ENCODE results near the gene ZNF410.
A peak's percentile ranks its signal among the peaks of the same experiment; 100 is the strongest.
"Not testable (repeated sequence)": the region's sequence is repeated elsewhere in the genome, so short reads cannot be mapped to it uniquely, and the experiment has no call there.

The ZNF410 gene

DNA sequence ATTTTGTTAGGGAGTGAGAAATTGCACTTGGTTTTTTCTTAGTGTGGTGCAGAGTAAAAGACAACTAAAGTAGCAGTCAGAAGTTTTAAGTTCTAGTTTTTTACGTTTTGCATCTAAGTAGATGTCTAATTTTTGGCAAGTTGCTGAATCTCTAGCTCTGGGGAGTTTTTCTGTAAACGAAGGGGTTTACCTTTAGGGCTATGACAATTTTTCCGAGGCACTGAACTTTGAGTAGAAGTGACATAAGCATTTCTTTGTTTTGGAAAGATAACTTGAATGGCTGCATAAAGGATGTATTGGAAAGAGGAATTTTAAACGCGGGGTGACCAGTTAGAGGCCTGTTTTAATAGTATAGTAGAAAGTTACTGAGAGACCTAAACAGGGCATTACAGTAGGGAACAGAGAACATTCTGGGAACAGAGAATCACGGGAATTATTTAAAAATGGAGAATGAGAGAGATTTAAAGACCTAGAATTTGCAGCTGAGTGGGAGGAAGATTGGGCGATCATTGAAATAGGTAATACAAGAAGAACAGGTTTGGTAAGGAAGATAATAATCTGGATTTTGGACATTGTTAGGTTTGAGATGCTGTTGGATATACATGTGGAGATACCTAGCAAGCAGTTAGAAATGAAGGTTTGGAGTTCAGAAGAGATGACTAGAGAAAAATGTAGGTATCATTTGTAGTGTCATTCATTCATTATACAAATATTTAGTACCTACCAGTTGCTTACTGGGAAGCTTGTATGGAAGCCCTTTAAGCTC is 1.2 kb downstream of the ZNF410 start:
- no peak for DNase-seq (ENCODE audit: low spot score)

DNA sequence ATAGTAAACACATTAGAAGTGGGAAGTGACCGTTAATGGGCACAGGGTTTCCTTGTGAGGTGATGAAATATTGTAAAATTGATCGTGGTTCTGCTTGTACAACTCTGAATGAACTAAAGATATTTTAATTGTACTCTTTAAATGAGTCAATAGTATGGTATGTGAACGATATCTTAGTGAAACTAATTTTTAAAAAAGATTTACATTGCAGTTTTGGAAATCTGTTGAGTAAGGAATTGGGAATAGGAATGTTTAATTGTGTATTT is 1.7 kb downstream of the ZNF410 start:
- no peak for DNase-seq (ENCODE audit: low spot score)

DNA sequence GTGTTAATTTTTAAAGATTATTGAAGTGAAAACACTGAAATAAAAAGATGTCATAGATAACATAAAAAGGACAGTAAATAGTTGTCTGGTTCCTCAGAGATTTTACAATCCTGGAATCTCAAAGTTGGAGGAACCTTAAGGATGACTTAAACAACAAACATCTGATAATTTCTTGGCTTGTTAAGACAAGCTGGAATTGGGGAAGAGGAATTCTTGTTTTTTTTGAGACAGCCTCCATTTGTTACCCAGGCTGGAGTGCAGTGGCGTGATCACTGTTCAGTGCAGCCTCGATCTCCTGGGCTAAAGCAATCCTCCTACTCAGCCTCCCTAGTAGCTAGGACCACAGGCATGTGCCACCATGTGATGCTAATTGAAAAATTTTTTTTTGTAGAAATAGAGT is 2.3 kb downstream of the ZNF410 start:
- DNase-seq (ENCODE audit: low spot score), result peak; percentile 10

DNA sequence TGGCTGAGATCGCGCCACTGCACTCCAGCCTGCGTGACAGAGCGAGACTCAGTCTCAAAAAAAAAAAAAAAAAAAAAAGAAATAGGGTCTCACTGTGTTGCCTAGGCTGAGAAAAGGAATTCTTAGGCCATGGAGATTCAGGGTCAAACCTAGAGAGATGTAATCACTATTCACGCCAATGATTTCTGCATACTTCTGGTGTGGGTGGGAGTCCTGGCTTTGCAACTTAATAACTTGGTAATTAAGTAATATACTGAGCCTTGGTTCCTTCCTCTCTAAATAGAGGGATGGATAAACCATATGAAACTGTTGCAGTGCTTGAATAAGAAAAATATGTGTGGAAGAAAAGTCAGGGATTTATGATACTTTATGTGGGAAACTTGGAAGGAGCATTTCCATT is 2.7 kb downstream of the ZNF410 start:
- DNase-seq (ENCODE audit: low spot score), result no peak

DNA sequence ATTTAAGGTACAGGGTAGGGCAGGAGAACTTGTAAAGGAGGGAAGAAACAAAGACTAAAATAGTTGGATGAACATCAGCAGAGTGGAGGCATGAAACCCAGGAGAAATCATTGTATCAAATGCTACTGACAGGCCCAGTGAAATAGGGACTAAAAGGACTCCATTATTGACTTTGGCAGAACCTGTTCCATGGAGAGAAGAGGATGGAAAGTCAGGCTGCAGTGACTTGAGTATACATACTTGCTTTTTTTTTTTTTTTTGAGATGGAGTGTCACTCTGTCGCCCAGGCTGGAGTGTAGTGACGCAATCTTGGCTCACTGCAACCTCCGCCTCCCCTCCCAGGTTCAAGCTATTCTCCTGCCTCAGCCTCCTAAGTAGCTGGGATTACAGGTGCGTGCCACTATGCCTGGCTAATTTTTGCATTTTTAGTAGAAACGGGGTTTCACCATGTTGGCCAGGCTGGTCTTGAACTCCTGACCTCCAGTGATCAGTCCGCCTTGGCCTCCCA is 7.6 kb downstream of the ZNF410 start:
- DNase-seq (ENCODE audit: low spot score), result not testable (repeated sequence)

DNA sequence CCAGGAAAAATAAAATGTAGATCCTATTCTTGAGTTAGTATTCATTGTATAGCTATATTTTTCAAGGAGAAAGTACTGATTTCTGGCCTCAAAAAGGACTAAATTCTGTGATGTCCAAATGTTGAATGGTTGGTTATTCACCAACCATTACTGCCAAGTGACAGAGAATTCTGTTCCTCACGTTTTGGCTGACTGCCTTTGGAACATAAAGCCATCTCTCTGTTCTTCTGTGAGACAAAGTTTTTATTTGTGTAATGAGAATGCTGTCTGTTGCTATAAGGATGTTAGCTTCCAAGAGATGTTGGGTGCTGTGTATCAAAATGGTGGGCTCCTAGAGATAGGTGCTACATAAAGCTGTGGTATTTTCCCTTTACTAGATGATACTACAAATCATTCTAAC is 9.3 kb downstream of the ZNF410 start:
- no peak for DNase-seq (ENCODE audit: low spot score)

DNA sequence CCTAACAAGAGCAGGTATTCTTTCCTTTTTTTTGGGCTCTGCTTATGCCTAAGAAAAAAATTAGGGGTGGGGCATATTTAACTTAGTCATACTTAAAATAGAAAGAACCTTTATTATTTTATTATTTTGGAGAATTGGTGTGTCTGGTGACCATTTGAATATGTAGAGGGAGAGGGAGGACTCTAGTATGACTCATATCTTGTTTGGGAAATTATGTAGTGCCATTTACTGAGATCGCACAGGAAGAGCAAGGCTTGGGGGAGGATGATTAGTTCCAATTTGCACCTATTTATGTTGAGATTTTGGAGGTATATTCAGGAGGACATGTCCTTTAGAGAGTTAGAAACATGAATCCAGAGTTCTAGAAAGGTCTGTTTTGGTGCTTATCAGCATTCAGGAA is 9.9 kb downstream of the ZNF410 start:
- no peak for DNase-seq (ENCODE audit: low spot score)

DNA sequence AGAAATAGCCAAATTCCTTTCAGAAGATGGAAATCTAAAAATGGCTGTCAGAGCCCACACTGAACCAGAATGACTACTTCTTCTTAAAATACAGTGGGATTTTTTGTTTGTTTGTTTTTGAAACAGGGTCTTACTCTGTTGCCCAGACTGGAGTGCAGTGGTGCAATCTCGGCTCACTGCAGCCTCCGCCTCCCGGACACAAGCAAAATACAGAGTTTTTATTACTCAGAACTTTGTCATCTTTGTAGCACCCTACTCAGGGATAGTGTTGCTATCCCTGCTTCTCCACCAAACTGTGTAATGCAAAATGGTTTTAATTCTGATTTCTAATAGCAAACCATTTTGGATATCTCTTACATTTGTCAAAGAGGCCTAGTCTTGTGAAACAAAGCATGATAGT is 16.4 kb downstream of the ZNF410 start:
- no peak for DNase-seq (ENCODE audit: low spot score)

DNA sequence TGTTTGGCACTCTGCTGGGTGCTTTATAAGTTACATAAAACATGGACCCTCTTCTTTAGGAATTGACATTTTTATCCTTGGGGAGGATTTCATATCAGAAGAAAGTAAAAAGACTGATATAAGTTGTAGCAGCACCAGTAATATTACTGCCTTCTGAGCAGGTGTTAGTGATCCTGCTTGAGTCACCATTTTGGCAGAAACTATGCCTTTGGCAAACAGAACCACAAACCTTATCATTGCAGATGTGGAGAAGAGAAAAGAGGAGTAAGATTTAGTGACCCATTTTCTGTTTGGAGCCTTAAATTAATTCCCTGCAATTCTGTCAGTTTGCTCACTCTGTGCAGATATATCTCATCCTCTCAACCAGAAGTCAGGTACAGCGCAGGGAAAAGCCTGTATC is 23.0 kb downstream of the ZNF410 start:
- DNase-seq (ENCODE audit: low spot score), result no peak

DNA sequence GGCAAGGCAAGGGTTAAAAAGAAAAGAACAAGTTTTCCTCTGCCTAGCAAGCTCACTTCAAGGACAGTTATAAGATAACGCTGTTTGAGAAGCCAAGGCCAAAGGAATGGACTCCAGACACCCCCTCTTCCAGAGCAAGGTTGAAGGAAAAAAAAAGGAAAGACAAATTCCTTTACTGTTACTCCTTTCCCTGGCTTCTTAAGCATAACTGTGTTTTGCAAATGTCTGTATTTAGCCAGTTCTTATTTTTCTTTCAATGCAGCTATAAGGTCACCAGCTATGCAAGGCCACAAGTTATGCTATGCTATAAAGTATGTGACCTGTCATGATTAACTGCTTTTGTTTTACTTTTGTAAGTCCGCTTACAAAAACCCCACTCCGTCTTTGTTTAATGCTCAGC is 26.6 kb downstream of the ZNF410 start:
- DNase-seq (ENCODE audit: low spot score), result no peak

DNA sequence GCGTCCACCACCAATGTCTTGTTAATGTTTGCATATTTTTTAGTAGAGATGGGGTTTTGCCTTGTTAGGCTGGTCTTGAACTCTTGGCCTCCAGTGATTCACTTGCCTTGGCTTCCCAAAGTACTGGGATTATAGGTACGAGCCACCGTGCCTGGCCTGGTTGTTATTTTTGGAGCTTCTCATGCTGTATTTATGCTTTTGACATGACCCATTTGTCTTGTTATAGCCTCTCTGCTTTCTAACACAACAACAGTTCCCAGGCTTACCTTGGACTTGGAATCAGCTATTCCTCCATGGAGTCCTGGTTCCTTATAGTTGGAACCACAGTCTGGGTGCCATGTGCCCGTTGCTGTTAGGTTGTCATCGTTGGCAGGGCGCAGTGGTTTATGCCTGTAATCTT is 29.7 kb downstream of the ZNF410 start:
- no peak for DNase-seq (ENCODE audit: low spot score)

DNA sequence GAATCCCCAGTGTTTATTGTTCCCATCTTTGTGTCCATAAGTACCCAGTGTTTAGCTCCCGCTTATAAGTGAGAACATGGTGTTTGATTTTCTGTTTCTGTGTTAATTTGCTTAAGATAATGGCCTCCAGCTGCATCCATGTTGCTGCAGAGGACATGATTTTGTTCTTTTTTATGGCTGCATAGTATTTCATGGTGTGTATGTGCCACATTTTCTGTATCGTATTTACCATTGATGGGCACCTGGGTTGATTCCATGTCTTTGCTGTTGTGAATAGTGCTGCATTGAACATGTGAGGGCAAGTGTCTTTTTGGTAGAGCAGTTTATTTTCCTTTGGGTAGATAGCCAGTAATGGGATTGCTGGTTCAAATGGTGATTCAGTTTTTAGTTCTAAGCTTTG is 32.8 kb downstream of the ZNF410 start:
- not testable (repeated sequence) for DNase-seq (ENCODE audit: low spot score)

DNA sequence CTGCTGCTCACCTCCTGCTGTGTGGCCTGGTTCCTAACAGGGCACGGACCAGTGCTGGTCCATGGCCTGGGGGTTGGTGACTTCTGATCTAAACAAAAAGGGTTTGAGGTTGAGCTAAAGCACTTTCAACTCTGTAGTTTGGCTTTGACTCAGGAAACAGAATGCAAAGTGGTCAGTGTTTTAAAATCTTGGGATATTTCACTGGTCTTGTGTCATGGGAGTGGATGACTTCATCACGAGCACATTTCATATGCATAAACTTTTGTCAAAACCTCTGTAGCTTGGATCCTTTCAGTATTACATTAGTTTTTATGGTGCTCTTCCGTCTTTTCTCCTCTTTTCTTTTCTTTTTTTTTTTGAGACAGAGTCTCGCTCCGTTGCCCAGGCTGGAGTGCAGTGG is 37.7 kb downstream of the ZNF410 start:
- no peak for DNase-seq (ENCODE audit: low spot score)

DNA sequence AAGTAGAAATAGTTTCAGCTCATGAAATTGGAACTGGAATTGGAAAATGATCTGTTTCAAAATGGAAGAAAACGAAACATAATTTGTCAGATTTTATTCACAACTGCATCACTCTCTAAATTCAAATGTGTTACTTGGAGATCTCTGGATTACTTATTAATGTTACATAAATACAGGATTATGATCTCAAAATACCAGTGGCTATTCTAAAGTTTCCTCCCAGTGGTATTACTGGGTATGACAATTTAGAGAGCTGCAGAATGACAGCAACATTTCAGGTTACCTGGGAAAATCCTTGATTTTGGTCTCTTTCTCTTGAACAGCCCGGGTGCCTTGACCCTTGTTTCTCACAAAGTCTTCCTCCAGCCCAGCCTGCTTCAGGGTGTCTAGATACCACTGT is 49.0 kb downstream of the ZNF410 start:
- DNase-seq (ENCODE audit: low spot score), result peak; percentile 35

DNA sequence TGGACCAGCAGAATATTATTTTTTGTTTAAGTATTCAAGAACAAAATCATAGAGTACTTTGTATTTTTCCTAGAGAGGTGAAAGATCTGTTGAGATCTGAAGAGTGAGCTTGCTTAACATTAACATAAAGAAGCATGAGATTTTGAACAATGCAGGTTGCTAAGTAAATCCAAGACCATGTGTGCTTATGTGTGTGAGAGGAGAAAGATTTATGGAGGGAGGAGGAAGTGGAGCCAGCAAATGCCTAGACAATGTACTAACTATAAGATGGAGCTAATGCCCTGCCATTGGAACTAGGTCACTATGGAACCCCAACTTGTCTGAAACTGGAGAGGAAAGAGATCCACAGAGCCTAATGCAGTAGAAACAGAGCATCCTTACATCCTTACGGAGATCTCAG is 49.9 kb downstream of the ZNF410 start:
- no peak for DNase-seq (ENCODE audit: low spot score)

DNA sequence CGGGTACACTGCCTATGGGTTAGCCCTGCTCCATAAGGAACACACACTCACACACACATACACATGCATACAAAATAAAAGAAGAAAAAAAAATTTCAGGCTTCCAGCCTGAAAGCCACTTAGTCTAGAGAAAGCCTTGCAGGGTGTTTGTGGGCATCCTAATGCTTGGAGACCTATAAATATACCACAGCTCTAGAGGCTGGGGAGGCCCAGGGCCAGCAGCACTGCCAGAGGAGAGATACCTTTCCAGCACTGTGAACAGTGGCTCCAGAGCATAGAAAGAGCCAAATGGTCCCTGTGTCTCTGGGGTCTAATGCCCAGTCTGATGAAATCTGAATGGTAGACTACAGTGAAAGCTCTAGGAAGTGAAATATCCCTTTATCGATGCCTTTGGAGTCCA is 50.4 kb downstream of the ZNF410 start:
- no peak for DNase-seq (ENCODE audit: low spot score)

DNA sequence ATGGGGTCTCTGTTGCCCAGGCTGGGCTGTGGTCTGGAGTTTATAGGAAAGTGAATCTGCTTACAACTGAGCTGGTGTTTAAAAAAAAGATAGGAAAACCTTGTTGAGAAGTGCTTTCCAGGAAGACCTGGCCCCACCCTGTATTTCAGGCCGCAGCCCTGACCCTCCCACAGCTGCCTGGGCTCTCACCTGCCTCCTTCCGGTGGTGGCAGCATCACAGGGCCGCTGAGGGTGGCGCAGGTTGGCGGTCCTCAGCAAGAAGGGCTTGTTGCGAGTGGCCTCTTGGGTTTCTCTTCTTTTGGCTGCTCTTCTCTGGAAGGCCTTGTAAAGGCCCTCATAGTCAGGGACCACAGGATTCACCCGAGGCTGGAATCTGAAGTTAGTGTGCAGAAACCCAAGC is 55.5 kb downstream of the ZNF410 start:
- no peak for DNase-seq (ENCODE audit: low spot score)

DNA sequence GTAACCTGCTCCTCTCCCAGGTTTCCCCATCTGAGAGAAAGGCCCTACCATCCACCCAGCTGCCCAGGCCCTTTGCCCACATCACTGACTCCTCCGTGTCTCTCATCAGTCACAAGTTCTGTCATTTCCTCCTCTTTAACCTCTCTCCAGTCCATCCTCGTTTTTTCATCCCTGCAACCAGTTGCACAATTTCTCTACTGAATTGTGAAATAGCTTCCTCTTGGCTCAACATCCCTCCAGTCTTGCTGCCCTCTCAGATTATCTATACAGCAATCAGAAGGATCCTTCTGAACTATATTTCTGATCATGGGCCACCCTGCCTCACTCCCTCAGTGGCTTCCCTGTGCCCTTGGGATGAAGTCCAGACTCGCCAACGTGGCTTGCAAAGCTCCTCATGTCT is 56.4 kb downstream of the ZNF410 start:
- peak; percentile 82 for DNase-seq (ENCODE audit: low spot score)

DNA sequence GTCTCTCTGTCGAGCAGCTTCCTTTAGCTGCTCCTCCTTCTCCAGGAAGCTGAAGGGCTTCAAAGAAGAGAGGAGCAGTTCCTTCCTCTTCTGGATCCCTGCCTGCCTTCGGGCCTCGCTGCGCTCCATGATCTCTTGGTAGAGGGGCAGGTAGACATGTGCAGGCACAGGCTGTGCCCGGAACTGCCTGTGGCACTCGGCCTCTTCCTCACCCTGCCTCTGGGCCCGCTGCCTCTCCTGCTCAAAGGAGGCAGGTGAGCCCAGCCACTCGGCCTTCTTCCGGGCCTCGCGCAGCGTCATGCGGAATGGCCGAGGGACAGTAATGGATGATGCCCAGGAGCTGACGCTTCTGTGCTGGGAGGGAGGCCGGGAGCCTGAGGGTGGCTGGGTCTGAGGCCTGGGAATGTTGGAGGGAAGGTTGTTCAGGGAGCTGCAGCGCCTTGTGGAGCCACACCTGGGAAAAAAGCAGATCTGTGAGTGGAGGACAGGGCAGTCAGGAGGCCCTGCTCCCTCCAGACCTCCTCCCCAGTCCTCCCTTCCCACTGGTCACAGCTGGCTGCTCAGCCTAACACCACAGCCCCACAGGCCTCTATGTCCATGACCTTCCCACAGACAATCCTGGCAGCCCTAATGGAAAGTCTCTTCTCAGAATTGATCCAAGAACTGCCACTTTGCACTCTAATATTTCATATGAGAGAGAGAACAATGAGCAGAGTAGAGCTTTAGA is 57.9 kb downstream of the ZNF410 start:
- DNase-seq (ENCODE audit: low spot score), result no peak

DNA sequence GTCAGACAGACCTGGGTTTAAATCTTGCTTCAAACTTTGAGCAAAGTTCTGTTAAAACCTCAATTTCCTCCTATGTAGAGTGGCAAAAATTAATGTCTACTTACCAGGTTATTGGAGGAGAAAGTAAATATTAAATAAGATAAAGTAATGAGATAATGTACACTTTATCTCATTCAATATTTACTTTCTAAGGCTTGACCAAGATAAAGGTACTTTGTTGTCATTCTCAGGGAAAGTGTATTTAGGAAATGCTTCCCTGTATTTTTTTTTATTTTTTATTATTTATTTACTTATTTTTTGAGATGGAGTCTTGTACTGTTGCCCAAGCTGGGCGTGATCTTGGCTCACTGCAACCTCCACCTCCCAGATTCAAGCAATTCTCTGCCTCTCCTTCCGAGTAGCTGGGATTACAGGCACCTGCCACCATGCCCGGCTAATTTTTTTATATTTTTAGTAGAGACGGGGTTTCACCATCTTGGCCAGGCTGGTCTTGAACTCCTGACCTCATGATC is 58.6 kb downstream of the ZNF410 start:
- DNase-seq (ENCODE audit: low spot score), result no peak

DNA sequence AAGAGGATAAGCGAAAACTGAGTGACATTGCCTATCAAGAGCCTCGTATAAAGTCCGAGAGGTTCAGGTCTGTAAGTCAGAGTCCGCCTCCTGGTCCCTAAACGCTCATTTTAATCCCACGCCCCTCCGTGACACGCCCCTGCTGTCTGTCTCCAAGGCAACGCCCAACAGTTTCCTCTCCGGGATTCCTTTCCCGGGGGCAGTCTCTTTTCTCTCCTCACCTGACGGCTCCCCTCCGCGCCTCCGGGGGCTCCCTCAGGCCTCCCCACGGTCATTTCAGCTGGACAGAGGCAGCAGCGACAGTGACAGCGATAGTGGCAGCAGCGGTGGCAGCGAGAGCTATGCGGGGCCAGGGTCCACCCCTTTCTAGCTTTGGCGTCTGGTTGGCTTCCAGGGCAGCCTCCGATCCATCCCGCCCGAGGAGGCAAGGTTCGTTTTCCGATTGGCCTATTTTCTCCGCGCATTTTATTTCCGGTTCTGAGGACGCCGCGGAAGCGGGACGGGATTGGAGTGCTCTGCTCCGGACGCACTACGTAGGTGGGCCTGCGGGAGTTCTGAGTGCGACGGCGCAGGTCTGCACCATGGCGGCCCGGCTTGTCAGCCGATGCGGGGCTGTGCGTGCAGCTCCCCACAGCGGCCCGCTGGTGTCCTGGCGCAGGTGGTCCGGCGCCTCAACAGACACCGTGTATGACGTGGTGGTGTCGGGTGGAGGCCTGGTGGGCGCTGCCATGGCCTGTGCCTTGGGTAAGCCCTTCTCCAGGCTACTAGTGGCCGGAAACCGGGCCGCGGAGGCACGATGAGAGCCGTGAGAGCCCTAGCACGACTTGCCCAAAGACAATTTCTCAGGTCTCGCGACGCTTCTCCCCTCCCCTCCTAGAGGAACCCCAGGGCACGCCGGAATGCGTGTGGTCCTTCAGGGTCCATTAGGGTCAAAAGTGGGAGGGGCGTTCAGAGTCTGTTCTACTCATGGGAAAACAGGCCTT is 63.4 kb downstream of the ZNF410 start, which contains the start of the genes COQ6 and FAM161B:
Gene COQ6, plus strand, starts transcription at position 551 of the 983 bp plus-strand sequence. Its CDS starts 31 bp downstream, at position 582.
Gene FAM161B, minus strand, starts transcription at position 343 of the 983 bp plus-strand sequence. Its CDS starts 68 bp downstream, at position 275.
- peak; percentile 95 for DNase-seq (ENCODE audit: low spot score)

DNA sequence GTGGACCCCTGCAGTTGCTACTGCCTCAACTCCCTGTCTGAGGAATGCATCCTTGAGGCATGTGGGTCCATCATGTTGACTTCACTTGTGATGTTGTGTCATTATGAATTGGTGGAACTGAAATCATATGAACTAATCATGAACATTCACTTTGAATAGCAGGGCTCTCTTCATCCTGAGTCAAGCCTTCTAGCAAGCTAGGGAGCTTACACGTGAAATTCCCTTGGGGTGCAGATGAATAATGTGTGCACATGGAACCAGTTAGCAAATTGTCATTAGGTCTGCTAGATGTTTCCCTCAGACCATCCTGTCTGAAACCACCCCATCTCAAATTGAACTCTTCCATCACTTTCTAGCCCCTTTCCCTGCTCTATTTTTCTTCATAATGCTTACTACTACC is 67.1 kb downstream of the ZNF410 start:
- DNase-seq (ENCODE audit: low spot score), result no peak

Measured in AG08395 (cell line).